ENCODE measurements around the gene GALNT10.

The GALNT10 gene

DNA sequence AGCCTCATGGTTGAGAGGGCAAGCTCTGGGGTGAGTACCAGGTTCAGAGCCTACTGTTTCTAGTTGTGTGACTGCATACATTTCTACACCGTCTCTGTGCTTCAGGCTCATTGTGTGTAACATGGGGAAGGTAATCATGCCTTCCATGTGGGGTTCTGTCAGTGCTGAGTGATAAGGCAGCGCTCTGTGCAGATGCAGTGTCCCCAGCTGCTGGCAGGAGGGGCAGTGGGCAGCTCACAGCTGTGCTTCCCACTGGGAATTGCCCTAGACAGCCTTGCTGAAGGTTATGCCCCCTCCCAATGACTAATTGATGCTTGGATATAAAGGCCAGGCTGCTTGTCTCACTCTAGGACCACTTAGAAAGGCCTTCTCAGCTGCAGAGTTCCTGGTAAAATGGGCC lies 133.5 kb downstream of the GALNT10 start:
- DNase-seq = no peak

DNA sequence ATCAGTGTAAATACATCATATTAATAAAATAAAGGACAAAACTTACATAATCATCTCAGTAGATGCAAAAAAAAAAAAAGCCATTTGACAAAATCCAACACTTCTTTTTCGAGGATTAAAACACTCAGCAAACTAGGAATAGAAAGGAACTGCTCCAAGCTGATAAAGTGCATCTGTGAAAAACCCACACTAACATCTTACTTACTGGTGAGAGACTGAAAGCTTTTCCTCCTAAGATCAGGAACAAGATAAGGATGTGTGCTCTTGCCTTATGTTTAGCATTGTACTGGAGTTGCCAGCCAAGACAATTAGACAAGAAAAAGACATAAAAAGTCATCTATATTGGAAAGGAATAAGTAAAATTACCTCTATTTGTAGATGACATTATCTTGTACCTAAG lies 135.0 kb downstream of the GALNT10 start:
- DNase-seq = no peak

DNA sequence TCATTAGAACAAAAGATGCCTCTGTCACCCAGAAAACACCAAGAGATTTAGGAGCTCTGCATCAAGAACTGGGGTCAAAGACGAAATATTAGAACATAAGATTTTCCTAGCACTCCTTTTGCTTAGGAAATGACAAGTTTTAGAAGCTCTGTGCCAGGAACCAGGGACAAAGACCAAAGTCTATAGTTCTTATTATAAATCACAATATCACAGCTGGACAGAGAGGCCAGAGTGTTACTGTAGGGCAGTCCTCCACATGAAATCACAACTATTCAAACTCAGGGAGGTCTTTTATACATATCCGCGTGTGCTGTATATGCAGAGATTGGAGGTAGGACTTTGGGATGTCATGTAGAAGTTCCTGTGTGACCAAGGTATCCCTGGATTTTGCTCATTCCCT lies 138.5 kb downstream of the GALNT10 start:
- DNase-seq = no peak

DNA sequence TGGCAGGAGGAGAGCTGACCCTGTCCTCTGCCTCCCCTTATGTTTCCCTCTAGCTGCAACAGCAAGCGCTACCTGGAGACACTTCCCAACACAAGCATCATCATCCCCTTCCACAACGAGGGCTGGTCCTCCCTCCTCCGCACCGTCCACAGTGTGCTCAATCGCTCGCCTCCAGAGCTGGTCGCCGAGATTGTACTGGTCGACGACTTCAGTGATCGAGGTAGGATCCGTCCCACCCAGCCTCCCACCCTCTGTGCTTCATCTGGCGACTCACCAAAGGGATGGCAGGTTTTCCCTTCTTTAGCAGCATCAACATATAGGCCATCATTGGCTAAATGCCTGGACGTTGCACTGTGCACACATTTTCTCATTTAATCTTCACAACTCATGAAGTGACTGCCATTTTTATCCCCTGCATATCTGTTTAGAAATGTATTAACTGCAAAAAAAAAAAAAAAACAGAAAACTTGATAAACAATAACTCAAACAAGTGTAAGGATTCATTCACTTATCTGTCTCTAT lies 139.0 kb downstream of the GALNT10 start:
- no peak for DNase-seq

DNA sequence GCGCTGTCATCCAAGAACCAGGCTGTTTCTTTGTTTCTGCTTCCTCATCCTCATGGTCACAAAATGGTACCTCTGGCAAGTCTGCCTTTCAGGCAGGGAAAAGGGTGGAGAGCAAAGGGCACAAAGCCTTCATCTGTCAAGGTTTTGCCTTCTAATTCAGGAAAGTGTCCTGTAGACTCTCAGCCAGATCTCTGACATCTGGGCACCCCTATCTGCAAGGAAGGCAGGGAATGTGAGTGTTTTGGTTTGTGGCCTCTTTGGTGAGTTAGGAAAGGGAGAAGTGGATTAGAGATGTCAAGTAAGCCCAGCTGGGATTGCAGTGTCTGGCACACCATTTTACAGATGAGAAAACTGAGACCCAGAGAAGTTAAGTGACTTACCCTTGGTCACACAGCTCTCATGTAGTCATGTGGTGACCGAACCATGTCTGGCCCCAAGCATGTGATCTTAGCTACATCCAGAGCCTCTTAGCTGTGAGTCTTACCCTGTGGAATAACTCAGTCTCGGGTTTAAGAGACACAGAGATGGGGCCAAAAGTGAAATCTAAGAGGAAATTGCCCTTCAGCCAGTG lies 139.6 kb downstream of the GALNT10 start:
- DNase-seq = no peak

DNA sequence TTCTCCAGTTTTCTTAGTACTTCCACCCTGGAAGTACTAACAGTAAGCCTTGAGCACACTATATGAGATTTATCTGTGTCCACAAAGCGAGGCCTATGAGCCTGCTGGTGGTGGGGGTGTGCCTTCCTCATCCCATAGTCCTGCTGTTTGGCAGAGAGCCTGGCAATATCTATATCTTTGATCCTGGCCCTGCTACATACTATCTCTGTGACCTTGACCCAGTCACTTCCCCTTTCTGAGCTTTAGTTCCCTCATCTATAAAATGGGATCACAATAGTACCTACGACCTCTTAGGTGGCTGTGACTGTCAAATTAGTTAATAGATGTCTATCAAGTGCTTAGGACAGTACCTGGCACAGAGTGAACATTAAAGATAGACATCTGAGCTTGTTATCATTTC lies 140.7 kb downstream of the GALNT10 start:
- no peak for DNase-seq

DNA sequence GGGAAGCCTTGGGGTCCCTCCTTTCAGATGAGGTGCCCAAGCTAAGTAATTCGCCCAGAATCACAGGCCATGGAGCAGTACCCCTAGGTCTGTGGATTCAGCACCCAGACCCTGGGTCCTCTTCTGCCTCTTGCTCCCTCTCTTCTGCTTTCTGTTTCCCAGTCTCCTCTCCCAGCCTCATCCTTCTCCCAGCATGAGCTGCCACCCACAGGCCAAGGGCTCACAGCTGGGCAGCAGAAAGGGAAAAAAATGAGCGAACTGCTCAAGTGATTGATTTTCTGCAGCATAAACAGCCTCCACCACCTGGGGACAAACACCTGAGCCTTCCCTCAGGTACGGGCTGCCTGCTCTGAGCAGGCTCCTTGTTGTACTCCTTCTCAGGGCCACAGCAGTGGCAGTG lies 141.4 kb downstream of the GALNT10 start:
- DNase-seq = no peak

DNA sequence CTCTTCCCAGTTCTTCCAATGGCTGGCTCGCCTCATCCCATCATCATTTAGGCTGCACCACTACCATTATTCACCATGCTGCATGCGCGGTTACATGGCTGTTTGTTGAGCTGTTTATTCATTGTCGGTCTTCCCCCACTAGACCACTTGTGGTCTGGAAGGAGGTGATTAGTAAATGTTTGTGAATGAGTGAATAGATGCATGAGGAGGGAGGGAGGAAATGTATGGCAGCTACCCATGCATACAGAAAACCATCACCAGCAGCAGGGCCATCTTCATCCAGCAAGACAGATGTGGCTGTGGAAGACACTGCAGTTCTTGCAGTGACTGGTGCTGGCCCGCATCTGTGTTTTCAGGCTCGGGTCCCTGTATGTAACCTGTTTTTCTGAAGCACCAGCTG lies 141.9 kb downstream of the GALNT10 start:
- no peak for DNase-seq

DNA sequence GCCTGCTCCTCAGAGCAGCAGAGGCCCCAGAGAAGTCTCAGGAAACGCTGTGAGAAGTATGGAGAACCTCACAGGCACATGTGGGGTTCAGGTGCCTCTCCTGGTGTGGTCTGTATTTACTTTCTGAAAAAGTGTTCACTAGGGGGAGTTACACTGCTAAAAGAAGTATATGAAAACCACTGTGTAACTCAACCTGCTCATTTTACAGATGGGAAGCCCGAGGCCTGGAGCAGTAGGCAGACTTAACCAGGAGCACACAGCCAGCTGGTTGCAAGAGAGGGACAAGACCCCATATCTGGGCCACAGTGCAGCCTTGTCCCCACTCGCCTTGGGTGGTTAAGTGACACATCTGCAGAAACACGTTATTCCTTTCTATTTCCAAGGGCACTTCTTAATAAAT lies 142.5 kb downstream of the GALNT10 start:
- no peak for DNase-seq

DNA sequence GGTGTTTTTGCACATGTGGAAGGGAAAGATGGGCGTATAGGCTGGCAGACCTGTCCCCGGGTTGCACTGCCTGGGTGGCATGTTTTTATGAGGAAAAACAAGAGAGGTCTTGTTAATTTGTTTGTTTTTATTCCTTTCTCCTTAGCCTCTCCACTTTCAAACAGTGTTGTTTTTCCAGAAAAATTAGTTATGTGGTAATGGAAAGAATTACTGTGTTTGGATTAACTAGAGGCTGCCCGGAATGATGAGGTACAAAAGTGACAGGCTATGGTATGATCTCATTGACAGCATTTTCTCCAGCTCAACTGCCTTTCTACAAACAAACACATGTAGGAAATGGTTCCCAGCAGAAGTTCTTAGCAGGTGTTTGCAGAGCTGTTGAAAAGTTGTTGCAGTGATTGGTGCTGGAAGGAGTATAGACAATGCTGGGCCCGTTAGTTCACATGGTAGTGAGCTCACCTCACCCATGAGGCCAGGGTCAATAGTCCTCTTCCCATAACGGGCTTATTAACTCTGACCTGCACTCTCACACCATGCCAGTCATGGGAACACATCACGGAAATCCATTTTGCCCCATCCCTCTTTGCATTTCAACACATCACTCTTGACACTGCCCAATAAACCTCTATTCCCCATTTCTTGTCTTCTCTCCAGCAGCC lies 144.0 kb downstream of the GALNT10 start:
- no peak for DNase-seq

DNA sequence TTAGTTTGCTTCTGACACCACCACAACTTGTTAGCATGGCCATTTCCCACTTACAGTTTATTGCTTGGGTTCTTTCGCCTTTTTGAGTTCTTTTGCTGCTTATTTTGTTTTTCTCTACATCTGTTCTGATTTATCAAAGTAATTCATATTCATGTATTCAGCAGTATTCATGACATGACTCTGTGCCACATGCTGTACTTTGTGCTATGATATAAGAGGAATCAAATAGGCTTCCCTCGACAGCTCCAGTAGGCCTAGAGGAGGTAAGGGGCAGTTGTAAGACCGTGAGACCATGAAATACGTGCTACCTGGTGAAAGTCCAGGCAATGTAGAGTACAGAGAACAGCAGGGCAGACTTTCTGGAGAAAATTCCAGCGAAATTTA lies 144.5 kb downstream of the GALNT10 start:
- no peak for DNase-seq

DNA sequence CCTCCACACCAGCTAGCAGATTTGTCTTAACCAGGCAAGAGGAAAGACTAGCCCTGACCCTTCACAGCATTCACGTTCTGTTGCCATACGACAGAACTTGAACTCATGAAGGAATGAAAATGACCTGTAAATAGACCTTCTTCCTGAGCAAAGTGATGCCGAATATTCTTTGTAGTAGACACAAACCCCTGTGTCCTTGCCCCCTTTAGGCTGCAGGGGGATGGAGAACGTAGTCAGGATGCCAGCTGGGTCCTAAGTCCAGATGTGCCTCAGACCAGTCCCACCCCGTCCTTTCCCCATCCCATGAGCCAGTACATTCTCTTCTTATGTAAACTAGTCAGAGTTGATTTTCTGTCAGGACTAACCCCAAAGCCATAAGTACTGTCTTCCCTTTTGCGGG lies 151.1 kb downstream of the GALNT10 start:
- DNase-seq = no peak

DNA sequence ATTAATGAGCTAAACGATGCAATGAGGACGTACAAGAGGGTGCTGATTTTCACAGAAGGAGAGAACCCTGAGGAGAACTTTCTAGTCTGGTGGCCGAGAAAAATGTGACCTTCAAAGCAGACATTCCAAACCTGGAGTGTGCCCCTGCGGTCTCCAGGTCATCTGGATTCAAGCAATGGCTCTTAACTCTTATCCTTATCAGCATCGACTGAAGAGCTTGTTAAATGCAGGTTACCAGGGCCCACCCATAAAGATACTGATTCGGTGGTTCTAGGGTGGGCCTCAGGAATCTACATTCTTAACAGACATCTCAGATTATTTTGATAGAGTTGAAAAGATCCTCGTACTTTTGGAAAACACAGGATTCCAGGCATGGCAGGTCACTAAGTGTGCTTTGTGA lies 151.7 kb downstream of the GALNT10 start:
- no peak for DNase-seq

DNA sequence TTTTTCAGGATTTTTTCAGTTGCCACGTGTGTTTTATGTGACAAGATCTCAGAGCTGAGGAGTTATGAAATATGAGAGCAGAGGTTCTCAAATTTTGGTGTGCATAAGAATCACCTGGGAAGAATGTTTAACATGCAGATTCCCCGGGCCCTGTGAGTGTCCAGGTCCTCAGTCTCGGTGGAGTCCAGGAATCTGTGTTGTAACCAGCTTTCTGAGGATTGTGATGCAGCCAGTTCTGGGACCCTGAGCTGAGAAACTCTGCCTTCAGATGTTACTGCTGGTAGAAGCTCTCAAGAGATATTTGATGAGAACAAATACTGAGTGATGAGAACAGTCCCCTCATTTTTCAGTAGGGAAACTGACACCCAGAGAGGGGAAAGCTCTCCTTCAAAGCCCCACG lies 152.4 kb downstream of the GALNT10 start:
- no peak for DNase-seq

DNA sequence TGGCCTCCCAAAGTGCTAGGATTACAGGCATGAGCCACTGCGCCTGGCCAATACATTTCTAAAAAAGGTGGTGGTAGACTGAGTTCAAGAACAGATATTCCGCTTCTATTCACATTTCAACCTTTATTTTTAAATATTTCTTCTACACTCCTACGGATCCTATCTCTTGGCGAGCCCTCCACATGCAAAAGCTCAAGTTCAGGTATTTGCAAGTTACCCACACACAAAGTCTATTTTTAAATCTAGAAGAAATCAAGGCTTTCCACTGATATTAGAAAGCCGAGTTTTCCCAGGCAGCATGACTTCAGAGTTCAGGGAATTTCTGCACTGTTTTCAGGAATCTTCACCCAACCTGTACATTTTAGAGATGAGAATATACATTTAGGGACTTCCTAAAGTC lies 153.9 kb downstream of the GALNT10 start:
- DNase-seq = no peak

DNA sequence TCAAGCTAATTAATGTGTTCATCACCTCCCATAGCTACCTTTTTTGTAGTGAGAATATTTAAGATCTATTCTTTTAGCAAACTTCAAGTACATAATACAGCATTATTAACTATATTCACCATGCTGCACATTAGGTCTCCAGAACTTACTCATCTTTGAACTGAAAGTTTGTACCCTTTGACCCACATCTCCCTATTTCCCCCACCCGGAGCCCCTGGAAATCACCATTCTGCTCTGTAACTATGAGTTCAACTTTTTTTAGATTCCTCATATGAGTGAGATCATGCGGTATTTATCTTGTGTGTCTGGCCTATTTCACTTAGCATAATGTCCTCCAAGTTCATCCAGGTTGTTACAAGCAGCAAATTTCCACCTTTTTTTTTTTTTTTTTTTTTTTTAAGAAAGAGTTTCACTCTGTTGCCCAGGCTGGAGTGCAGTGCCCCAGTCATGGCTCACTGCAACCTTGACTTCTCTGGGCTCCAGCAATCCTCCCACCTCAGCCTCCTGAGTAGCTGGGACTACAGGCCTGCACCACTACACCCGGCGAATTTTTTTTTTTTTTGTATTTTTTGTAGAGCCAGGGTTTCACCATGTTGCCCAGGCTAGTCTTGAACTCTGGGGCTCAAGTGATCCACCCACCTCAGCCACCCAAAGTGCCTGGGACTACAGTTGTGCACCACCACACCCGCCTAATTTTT lies 154.9 kb downstream of the GALNT10 start:
- DNase-seq = no peak

DNA sequence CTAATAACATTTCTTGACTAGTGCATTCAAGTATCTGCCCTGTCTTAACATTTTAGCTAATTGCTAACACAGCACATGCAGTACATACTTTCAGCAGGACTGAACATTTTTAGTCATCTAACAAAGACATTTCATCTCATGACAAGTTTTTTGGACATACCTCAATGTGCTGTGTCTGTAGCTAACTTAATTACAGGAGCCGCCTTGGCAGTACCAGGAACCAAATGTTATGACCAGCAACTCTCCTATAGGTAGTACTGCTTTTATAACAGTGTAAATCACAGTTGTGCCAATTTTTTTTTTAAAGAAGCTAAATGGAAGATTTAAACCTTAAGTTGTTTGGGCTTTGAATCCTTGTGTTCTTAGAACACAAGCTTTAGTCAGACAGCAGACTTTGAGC lies 155.9 kb downstream of the GALNT10 start:
- no peak for DNase-seq

DNA sequence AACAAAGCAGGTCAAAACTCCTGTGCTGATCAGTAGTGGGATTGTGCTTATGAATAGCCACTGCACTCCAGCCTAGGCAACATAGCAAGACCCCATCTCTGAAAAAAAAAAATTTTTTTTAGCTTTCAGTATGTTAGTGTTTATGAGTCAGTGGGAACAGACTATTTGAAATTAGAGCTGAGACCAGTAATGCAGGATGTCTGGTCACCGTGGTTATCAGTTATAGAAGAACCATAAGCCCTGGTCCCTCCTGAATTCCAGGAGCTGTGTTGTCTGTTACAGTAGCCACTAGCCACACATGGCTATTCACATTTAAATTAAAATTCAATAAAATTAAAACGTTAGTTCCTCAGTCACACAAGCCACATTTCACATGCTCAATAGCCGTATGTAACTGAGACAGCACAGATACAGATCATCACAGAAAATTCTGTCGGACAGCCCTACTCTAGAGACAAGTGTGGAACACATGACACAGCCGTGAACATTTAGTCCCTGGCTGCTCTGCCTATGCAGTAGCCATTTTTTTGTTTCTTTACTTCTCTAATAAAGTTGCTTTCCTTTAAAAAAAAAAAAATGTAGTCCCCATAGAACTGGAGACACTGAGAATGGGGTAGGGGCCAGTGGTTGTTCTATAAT lies 159.2 kb downstream of the GALNT10 start:
- DNase-seq = no peak

DNA sequence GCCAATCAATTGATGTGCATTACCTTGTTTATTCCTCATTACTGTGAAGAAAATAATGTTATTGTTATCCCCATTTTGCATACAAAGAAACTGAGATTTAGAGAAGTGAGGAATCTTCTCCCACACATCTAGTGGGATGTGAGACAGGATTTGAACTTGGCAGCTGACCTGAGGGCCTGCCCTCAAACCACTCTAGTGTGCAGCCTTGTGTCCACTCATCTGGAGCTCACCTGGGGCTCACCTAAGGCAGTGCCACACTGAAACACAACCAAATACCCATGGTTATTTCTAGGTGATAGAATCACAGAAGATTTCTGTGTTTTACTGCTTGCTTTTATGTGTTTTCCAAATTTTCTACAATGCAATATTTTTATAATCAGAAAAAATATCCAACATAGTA lies 160.6 kb downstream of the GALNT10 start:
- no peak for DNase-seq

DNA sequence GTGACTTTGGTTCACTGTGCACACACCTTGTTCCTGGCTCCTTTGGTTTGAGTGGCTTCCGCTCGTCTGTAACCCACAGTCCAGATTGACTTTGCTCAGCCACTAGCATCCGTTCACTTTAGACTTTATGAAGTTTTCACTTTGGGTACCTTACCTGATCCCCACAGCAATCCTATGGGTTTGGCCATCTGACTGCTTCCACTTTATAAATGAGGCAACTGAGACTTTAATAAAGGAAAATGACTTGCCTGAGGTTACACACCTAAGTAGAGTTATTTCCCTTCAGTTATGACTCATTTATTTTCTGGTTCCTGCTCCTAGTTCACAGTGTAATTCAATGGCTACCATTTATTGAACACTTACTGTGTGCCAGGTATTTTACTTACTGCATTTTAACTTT lies 161.0 kb downstream of the GALNT10 start:
- no peak for DNase-seq

DNA sequence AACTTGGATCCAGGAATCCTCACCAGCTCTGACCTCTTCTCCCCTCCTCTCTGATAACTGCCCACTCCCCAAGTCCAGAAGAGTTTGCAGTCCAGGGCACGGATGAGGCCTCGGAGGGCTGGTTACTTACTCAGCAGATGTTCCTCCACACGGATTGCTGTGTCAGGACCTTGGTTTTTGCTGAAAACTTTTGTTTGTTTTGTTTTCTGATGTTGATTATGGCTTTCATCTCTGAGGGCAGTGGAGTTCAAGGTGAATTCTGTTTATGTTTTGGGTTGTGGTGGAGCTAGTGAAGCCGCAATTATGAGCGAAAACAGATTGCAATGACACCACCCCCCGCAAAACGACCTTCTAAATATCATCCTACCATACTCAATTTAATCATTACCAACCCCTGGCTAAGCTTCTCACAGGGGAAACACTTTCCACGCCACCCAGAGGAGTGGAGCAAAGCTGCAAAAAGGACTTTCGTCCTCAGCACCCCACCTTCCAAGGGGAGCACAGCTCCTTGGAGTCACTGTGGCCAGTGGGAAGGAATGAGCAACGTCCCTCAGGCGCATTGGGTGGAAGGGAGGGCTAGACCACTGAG lies 162.5 kb downstream of the GALNT10 start:
- DNase-seq = no peak

DNA sequence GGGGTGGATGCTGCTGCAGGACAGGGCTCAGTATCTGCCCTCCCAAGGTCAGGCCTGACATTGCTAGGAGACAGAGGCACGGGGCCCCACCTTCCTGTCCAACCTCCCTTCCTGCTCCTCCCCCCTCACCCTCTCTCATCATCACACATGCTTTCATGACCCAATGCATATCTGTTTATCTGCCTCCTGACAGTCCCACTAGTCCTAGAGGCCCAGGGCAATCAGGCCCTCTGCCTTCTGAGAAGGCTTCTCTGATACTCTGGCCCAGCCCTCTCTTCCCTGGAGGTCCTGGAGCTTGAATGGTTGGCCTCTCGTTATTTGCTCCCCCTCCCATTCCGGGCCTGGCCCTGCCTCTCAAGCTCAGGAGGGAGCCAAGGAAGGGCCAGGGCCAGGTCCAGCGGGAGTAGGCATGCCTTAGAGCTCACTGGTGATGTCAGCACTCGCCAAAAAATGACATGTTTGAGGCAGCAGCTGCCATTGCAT lies 164.6 kb downstream of the GALNT10 start:
- DNase-seq = no peak

Data from right kidney (tissue), 1 donor.